ENCODE results near the gene PAK4.

The PAK4 gene

GRCh38 chr19:39147480-39147879 is 21.9 kb downstream of the PAK4 start:
- no peak for DNase-seq

GRCh38 chr19:39148939-39149529 is 23.4 kb downstream of the PAK4 start:
- DNase-seq, result no peak

DNA sequence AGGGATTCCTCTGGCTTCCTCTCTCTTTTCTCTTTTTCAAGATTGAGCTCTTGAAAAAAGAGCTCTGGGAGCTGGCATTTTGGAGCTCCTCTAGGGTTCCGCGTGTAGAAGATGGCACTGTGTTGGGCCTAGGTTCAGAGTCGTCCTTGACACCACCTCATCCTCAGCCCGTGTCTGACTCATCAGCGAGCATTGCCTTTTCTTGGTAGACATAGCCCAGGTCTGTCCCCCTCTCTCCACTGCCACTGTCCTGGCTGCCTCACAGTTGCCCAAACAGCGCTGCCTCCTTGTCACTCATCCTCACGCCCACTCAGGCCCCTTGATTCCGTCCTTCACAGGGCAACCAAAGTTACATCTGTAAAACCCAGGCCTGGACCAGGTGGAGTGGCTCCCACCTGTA is 24.6 kb downstream of the PAK4 start:
- no peak for DNase-seq

DNA sequence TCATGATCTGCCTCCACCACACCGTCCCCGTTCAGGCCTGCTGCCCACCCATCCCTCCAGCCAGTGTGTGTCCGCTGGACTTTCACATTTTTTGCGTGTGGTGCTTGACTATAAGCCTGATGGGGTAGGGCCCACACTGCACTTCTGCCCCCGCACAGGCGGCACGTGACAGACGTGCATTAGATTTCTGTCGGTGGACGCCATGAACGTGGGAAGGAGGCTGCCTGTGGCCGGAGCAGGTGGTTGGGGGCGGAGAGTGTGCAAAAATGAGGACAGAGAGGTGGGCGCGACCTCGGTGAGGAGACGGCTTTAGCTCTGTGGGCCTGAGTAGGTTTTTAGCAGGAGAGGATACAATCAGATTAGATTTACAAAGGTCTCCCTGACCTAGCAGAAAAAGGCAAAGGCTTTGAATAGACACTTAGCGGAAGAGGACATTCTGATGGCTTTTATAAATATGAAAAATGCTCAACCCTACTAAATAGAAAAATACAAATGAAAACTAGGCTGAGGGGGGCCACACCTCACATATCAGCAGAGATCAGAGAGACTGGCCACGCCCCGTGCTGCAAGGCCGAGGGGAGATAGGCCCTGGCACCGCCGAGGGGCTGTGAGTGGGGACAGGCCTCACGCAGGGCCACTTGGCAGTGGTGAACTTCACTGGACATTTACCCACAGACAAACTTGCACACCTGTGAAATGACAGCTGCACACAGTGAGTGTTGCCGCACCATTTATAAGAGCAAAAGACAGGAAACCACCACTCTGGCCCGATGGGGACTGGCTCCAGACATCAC is 25.4 kb downstream of the PAK4 start:
- no peak for DNase-seq

GRCh38 chr19:39152066-39152465 is 26.5 kb downstream of the PAK4 start:
- no peak for DNase-seq

- no peak for DNase-seq
Measured at GRCh38 chr19:39154100-39154628, 28.6 kb downstream of the PAK4 start.

DNA sequence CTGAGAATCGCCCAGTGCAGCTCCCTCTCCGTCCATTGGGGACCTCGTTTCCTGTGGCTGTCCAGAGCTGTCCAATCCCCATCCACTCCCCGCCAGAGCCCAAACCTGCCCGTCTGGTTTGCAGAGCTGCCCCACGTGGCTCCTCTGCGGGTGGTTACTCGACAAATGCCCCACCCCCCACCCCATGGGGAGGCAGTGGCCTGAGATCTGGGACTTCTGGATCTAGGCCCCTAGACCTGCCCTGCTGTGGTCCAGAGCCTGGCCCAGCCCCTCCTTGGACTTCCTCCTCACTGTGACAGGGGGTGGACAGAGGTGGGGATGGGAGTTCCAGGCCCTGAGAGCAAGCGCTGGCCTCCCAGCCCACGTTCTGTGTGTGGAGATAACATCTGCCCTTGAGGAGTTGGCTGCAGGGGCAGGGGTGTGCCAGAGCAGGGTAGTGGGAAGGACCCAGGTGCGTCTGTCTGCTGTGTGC is 29.1 kb downstream of the PAK4 start:
- no peak for DNase-seq

- DNase-seq, result no peak
Measured at GRCh38 chr19:39155114-39155700, 29.6 kb downstream of the PAK4 start.

GRCh38 chr19:39155741-39156140 is 30.2 kb downstream of the PAK4 start:
- no peak for DNase-seq

DNA sequence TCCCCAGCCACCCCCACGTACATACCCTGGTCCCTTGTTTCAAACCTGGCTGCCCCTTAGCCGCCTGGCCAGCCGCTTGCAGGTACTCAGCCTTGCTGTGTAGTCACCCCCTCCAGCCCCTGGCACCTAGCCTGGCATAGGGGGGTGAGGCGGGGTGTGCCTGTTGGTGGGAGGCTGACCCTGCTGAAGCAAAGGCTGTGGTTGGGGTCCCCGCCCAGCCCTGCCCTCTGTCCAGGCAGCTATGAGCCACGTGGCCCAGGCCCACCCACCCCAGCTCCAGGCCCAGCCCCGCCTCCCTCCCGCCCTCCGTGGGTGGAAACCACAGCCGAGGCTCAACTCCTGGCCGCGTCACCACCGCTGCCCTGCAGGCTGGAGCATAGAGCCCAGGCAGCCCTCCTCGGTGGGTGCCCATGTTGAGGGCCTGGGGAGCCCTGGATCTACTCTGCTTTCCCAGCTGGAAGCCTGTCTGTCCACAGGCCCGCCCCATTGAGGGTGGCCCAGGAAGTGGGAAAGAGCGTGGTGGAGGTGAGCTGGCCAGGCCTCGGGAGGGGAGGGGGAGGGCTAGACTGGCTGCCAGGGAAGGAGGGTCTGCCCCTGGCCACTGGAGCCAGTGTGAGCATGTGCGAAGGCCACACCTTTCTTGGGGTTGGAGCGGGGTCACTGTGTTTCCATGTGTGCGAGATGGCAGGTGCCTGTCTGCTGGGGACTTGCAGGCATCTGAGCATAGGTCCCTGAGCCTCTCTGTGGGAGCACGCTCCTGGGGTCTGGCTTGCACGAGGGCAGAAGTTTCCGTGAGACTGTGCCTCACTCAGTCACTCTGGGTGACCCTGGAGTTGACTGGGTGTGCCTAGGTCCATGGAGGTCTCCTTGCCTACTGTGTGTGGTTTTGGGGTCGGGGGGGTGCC is 31.0 kb downstream of the PAK4 start:
- DNase-seq, result no peak

DNA sequence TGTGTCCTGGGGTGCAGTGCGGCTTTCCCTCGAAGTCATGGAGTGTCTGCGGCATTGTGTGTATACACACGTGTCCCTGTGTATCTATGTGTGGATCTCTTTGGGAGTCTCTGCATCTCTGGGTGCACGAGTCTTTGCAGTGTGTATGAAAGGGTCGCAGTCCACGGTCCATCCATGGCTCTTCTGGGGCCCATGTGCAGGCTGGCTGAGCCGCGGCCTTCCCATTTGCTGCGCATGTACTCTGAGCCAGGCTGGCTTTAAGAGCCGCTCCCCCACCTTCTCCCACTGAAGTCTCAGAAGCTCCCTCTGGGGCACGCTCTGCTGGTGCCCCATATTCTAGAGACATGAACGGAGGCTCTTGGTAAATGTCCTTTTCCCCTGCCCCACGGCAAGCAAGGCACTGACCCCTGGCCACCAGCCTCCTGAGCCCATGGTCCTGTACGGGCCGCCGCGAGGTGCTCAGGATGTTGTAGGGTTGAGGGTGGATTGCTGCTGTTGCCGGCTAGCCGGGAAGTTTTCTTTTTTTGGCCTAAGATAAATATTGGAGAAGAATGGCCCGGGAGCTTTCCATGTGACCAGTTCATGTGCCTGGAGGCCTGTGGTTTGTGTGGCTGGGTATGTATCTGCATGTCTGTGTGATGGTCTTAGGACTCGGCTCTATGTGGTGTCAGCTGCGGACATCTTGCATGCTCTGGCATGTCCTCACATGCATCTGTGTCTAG is 31.9 kb downstream of the PAK4 start:
- DNase-seq, result no peak

DNA sequence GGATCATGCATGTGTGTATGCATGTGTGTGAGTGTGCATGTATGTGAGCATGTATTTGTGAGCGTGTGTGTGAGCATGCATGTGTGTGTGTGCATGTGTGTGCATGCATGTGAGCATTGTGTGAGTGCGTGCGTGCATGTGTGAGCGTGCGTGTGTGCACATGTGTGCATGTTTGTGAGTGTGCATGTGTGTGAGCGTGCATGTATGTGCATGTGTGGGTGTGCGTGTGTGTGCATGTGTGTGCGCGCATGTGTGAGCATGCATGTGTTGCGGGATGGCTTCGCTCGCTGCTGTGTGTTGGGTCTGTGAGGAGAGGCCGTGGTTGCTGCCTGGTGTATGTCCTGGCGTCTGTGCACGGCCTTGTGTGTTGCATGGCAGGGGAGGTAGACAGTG is 32.4 kb downstream of the PAK4 start:
- DNase-seq, result no peak

- DNase-seq, result no peak
Measured at GRCh38 chr19:39158646-39159260, 33.2 kb downstream of the PAK4 start.

GRCh38 chr19:39160523-39160861 is 34.9 kb downstream of the PAK4 start:
- no peak for DNase-seq

DNA sequence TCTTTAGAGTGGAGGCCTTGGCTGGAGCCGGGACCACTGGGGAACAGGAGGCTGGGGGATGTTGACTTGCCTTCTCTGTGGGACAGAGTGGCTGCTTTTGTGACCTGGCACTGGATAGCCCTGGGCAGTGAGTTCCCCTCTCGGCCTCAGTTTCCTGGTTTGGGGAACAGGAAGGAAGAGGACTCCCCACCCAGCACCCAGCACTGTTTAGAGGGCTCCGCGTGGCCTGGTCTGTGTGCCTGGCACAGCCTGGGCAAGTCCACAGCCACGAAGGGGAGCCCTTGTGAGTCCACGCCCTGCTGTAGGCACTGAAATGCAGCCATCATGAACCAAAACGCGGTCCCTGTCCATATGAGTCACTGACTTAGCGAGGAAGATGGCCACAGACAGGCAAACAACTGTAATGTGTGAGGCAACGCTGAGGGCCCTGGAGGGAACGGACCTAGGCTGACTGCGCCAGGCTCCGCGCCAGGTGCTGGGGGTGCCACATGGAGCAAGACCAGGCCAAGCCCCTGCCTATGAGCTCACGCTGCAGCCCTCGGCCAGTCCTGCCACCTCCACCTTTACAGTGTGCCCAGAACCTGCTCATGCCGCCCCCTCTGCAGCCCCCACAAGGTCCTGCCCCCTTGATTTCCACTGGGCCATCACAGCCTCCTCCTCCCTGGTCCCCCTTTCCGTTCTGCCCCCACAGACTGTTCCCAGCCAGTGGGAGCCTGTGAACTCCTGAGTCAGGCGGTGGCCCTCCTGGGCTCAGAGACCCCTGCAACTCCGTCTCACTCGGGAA is 35.5 kb downstream of the PAK4 start:
- DNase-seq, result no peak

GRCh38 chr19:39162441-39163043 is 37.0 kb downstream of the PAK4 start:
- DNase-seq, result peak in 1 of 2 experiments; percentile 5

DNA sequence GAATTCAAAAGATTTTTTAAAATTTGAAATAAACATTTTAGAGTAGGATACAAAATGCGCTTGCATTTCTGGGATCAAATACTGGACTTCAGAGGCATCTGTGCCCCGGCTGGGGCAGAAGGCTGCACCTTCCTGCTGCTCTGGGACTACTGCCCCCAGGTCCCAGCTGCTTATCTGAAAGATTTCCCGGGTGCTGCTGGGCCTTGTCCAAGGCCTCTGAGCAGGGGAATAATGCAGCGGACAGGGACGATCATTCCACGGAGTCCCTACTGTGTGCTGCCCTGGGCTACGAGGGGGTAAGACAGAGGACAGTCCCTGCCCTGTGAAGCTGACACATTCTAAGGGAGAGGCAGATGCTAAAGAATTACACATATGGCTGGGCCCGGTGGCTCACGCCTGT is 38.0 kb downstream of the PAK4 start:
- DNase-seq, result no peak

GRCh38 chr19:39164289-39164688 is 38.7 kb downstream of the PAK4 start:
- no peak for DNase-seq

GRCh38 chr19:39165857-39166256 is 40.3 kb downstream of the PAK4 start:
- DNase-seq, result no peak

- no peak for DNase-seq
Measured at GRCh38 chr19:39166571-39167391, 41.2 kb downstream of the PAK4 start.
